IMR-90 (cell line): ENCODE measurements around the gene CLEC3A.

ENCODE experiments used
- BHLHE40 ChIP-seq: fragments of 150-350 bp; IDR thresholded peaks from 2 replicates; pipeline ENCODE4 v1.6.1; 2016; ENCODE audit warnings: mild to moderate bottlenecking, low read depth, low read length
- CEBPB ChIP-seq: IDR thresholded peaks from 2 replicates; pipeline ENCODE4 v1.6.1; 2012; ENCODE audit warnings: low read depth, low read length, improper control_type of control experiment
- FOS ChIP-seq: fragments of 150-350 bp; IDR thresholded peaks from 2 replicates; pipeline ENCODE4 v1.6.1; 2016; ENCODE audit warnings: low read depth, low read length
- MXI1 ChIP-seq: IDR thresholded peaks from 2 replicates; pipeline ENCODE4 v1.6.1; 2012; ENCODE audit warnings: low read depth, mild to moderate bottlenecking, low read length, moderate library complexity, borderline replicate concordance
- POLR2A ChIP-seq: IDR thresholded peaks from 2 replicates; pipeline ENCODE4 v1.6.1; 2012; ENCODE audit warnings: mild to moderate bottlenecking, low read depth, low read length
- RAD21 ChIP-seq: IDR thresholded peaks from 2 replicates; pipeline ENCODE4 v1.6.1; 2012; ENCODE audit warnings: low read length, improper control_type of control experiment
- RCOR1 ChIP-seq: IDR thresholded peaks from 2 replicates; pipeline ENCODE4 v1.6.1; 2012; ENCODE audit warnings: mild to moderate bottlenecking, low read length, improper control_type of control experiment; ENCODE audit not compliant: insufficient replicate concordance
- RFX5 ChIP-seq: IDR thresholded peaks from 2 replicates; pipeline ENCODE4 v1.8.0; 2012; ENCODE audit warnings: low read depth, mild to moderate bottlenecking, low read length, moderate library complexity
- SMC3 ChIP-seq: fragments of 150-350 bp; IDR thresholded peaks from 2 replicates; pipeline ENCODE4 v1.6.1; 2016; ENCODE audit warnings: low read depth, mild to moderate bottlenecking, antibody characterized with exemption, low read length, moderate library complexity
- TF ChIP-seq, protein P1 (sequence below): conservative IDR thresholded peaks from 2 replicates; pipeline ENCODE4 v1.5.1; 2012; ENCODE audit warnings: mild to moderate bottlenecking, low read depth, low read length, improper control_type of control experiment
- TF ChIP-seq, protein P2 (sequence below): fragments of 150-350 bp; IDR thresholded peaks from 2 replicates; pipeline ENCODE4 v1.6.1; 2016; ENCODE audit warnings: low read depth, mild to moderate bottlenecking, low read length, moderate library complexity, borderline replicate concordance
- TF ChIP-seq, protein P3 (sequence below): fragments of 150-350 bp; IDR thresholded peaks from 2 replicates; pipeline ENCODE4 v1.6.1; 2017; ENCODE audit warnings: mild to moderate bottlenecking, antibody characterized with exemption, low read length, low read depth

DNA sequence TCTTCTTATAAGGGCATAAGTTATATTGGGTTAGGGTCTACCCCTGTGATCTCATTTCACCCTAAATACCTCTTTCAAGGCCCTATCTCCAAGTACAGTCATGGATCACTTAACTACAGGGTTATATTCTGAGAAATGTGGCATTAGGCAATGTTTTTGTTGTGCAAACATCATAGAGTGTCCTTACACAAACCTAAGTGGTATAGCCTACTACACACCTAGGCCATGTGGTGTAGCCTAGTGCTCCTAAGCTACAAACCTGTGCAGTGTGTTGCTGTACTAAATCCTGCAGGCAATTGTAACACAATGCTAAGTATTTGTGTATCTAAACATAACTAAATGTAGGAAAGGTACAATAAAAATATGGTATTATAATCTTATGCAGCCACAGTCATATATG is 18.0 kb downstream of the CLEC3A start:
- TF ChIP-seq, protein P1, sequence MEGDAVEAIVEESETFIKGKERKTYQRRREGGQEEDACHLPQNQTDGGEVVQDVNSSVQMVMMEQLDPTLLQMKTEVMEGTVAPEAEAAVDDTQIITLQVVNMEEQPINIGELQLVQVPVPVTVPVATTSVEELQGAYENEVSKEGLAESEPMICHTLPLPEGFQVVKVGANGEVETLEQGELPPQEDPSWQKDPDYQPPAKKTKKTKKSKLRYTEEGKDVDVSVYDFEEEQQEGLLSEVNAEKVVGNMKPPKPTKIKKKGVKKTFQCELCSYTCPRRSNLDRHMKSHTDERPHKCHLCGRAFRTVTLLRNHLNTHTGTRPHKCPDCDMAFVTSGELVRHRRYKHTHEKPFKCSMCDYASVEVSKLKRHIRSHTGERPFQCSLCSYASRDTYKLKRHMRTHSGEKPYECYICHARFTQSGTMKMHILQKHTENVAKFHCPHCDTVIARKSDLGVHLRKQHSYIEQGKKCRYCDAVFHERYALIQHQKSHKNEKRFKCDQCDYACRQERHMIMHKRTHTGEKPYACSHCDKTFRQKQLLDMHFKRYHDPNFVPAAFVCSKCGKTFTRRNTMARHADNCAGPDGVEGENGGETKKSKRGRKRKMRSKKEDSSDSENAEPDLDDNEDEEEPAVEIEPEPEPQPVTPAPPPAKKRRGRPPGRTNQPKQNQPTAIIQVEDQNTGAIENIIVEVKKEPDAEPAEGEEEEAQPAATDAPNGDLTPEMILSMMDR: no peak
- TF ChIP-seq FOS (no peak), SMC3 (no peak), POLR2A (no peak), RFX5 (no peak), BHLHE40 (no peak), RCOR1 (no peak), RAD21 (no peak), MXI1 (no peak), CEBPB (no peak)
- TF ChIP-seq, protein P2, sequence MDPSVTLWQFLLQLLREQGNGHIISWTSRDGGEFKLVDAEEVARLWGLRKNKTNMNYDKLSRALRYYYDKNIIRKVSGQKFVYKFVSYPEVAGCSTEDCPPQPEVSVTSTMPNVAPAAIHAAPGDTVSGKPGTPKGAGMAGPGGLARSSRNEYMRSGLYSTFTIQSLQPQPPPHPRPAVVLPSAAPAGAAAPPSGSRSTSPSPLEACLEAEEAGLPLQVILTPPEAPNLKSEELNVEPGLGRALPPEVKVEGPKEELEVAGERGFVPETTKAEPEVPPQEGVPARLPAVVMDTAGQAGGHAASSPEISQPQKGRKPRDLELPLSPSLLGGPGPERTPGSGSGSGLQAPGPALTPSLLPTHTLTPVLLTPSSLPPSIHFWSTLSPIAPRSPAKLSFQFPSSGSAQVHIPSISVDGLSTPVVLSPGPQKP: no peak
- TF ChIP-seq, protein P3, sequence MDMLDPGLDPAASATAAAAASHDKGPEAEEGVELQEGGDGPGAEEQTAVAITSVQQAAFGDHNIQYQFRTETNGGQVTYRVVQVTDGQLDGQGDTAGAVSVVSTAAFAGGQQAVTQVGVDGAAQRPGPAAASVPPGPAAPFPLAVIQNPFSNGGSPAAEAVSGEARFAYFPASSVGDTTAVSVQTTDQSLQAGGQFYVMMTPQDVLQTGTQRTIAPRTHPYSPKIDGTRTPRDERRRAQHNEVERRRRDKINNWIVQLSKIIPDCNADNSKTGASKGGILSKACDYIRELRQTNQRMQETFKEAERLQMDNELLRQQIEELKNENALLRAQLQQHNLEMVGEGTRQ: no peak
